Keratinocyte (primary cell): ENCODE results near the gene PNPLA2. TPM values are rescaled to one million over a fixed set of nuclear protein-coding genes. Genes with fewer than 3 reads are reported as not detected.

Experiments used
- DNase-seq: peaks from one replicate; pipeline ENCODE4 v3.0.0-alpha.2; 2011; ENCODE audit warnings: low read depth, missing footprints, low spot score
- FAIRE-seq: peaks from 2 replicates; lab custom pipeline; 2011; peaks lifted over from hg19 to GRCh38; lab: Jason Lieb, UNC
- H2AFZ ChIP-seq: 2 replicates; pipeline ENCODE4 v1.6.0; 2012; ENCODE audit warnings: low read length, control low read depth, inconsistent platforms; ENCODE audit not compliant: control insufficient read depth
- H3K27ac ChIP-seq: 2 replicates; pipeline ENCODE4 v1.5.1; 2011; ENCODE audit warnings: low read length; ENCODE audit not compliant: control insufficient read depth, insufficient read depth
- H3K27me3 ChIP-seq: 3 replicates; pipeline ENCODE4 v1.6.0; 2011; ENCODE audit warnings: low read length; ENCODE audit not compliant: control insufficient read depth, insufficient read depth; ENCODE audit errors: extremely low read depth
- H3K36me3 ChIP-seq, 2 experiments: 2 replicates in 1 of 2; 3 replicates in 1 of 2; pipeline ENCODE4 v1.5.1; 2011; ENCODE audit warnings: low read length in 2 of 2, mild to moderate bottlenecking in 1 of 2; ENCODE audit not compliant: control insufficient read depth in 2 of 2, insufficient read depth in 2 of 2; ENCODE audit errors: extremely low read depth in 1 of 2
- H3K4me1 ChIP-seq: 3 replicates; pipeline ENCODE4 v1.5.1; 2011; ENCODE audit warnings: low read length; ENCODE audit not compliant: control insufficient read depth, insufficient read depth; ENCODE audit errors: extremely low read depth
- H3K4me2 ChIP-seq: 3 replicates; pipeline ENCODE4 v1.6.0; 2011; ENCODE audit warnings: low read depth, low read length; ENCODE audit not compliant: control insufficient read depth, insufficient read depth; ENCODE audit errors: extremely low read depth
- H3K4me3 ChIP-seq, 3 experiments: fragments of 200-600 bp in 1 of 3; sonication (generic) in 1 of 3; 2 replicates in 2 of 3; 3 replicates in 1 of 3; pipeline ENCODE4 v1.5.1; 2011 to 2016; ENCODE audit warnings: low read length in 3 of 3, mild to moderate bottlenecking in 3 of 3, control low read depth in 2 of 3, inconsistent platforms in 1 of 3, low read depth in 1 of 3, mixed read lengths in 1 of 3, mixed run types in 1 of 3, moderate library complexity in 1 of 3; ENCODE audit not compliant: control insufficient read depth in 2 of 3, insufficient read depth in 2 of 3; ENCODE audit errors: extremely low read depth in 1 of 3
- H3K79me2 ChIP-seq: 2 replicates; pipeline ENCODE4 v1.6.0; 2012; ENCODE audit warnings: low read length; ENCODE audit not compliant: control insufficient read depth, insufficient read depth
- H3K9ac ChIP-seq: 3 replicates; pipeline ENCODE4 v1.6.0; 2011; ENCODE audit warnings: low read length; ENCODE audit not compliant: control insufficient read depth, insufficient read depth; ENCODE audit errors: extremely low read depth
- H3K9me1 ChIP-seq: 3 replicates; pipeline ENCODE4 v1.6.0; 2011; ENCODE audit warnings: low read length; ENCODE audit not compliant: control insufficient read depth, insufficient read depth; ENCODE audit errors: extremely low read depth
- H3K9me3 ChIP-seq: 2 replicates; pipeline ENCODE4 v1.5.1; 2012; ENCODE audit warnings: low read depth, low read length; ENCODE audit not compliant: control insufficient read depth
- H4K20me1 ChIP-seq: 3 replicates; pipeline ENCODE4 v1.6.0; 2011; ENCODE audit warnings: low read length; ENCODE audit not compliant: control insufficient read depth, insufficient read depth; ENCODE audit errors: extremely low read depth
- EZH2 ChIP-seq: IDR thresholded peaks from one replicate; pipeline ENCODE4 v1.6.1; 2012; ENCODE audit warnings: inconsistent platforms, mild to moderate bottlenecking, low read length, moderate library complexity
- dilution Hi-C: fragments of 300-500 bp; cut with MboI; formaldehyde crosslinking; loops from one replicate; pipeline ENCODE4 v1.7.0; 2020; ENCODE audit warnings: low sequenced_read_pairs; ENCODE audit not compliant: extremely low pct_ligation_motif_present
- polyA plus RNA-seq, 5 experiments: library from polyadenylated mRNA; depleted of rRNA in 3 of 5; stranded (reverse) in 3 of 5; stranded (forward) in 1 of 5; unstranded in 1 of 5; fragments of >200 nt; gene quantifications; 1 replicate in 1 of 5; 2 replicates in 3 of 5; 3 replicates in 1 of 5; pipeline versions ENCODE4 v1.2.1 to v1.2.3, GENCODE V29; 2011 to 2012; ENCODE audit warnings: missing spikeins in 2 of 5, low read depth in 1 of 5, low replicate concordance in 1 of 5
- TF ChIP-seq, protein P1 (sequence below), 3 experiments: IDR thresholded peaks in 1 of 3; conservative IDR thresholded peaks in 1 of 3; optimal IDR thresholded peaks in 1 of 3; 2 replicates in 2 of 3; 3 replicates in 1 of 3; pipeline versions ENCODE3 to v1.5.1; 2011; ENCODE audit warnings: low read length in 3 of 3, mild to moderate bottlenecking in 3 of 3, moderate library complexity in 2 of 3, control low read depth in 1 of 3, inconsistent platforms in 1 of 3; ENCODE audit not compliant: insufficient read depth in 2 of 3; ENCODE audit errors: extremely low read depth in 1 of 3

Gene PNPLA2
- polyA plus RNA-seq, 1 donor (not counting 4 experiments of a cell fraction or from before 2014, with no cell fraction given) = 5.3 TPM

DNA sequence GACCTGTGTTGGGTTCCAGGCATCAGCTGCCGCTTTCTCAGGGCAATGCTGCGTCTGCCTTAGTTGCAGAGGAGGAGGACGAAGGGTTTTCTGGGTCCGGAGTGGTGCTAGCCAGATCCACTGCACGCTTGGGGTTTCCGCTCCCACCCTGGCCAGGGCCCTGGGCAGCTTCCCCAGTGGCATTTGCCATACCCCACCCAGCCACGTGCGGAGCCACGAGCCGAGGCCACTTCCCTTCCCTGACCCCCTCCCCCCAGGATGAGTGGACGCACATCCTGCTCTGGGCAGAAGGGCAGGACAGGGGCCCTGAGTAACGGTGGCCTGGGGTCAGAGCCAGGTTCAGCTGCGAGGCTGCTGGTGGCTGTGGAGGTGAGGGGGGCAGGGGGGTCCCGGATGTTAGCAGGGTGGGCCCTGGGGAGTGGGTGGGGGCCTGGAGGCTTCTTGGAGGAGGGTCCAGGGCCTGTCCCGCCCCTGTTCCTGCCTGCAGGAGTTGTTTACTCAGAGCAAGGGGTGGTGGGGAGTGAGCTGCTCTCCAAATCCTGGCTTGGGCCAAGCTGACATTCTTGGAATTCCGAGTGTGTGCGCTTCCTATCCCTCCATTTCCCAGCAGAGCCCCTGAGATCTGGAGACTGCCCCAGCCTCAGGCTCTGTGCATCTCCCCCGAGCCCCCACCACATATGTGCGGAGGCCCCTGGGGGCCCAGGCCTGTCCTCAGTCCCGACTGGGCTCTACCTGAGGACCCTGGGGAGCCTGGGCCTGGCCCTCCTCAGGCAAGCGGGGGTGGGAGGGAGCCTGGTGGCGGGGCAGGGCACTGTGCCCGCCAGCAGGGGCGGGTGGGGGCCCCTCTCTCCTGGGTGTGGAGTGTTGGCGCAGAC lies 25.3 kb downstream of the PNPLA2 start:
- Histone ChIP-seq H3K9me1 (peaks cover 5% of the 10 kb centered on the region), H3K36me3 (peaks cover 6 to 20% of the 10 kb centered on the region in 2 experiments), H3K4me2 (peak overlapping the region; percentile 90), H4K20me1 (peaks cover 23% of the 10 kb centered on the region), H3K9me3 (no peaks in the 10 kb centered on the region), H3K9ac (peak overlapping the region; percentile 90), H3K27me3 (no peaks in the 10 kb centered on the region), H3K27ac (peak overlapping the region; percentile 74), H2AFZ (no peak overlapping the region), H3K79me2 (peaks cover 51% of the 10 kb centered on the region), H3K4me3 (peak overlapping the region; percentile 92 to 96 (median 95)), H3K4me1 (peaks cover 62% of the 10 kb centered on the region)
- FAIRE-seq (peak; percentile 60), DNase-seq (no peak)
- no peak for TF ChIP-seq EZH2
- TF ChIP-seq, protein P1, sequence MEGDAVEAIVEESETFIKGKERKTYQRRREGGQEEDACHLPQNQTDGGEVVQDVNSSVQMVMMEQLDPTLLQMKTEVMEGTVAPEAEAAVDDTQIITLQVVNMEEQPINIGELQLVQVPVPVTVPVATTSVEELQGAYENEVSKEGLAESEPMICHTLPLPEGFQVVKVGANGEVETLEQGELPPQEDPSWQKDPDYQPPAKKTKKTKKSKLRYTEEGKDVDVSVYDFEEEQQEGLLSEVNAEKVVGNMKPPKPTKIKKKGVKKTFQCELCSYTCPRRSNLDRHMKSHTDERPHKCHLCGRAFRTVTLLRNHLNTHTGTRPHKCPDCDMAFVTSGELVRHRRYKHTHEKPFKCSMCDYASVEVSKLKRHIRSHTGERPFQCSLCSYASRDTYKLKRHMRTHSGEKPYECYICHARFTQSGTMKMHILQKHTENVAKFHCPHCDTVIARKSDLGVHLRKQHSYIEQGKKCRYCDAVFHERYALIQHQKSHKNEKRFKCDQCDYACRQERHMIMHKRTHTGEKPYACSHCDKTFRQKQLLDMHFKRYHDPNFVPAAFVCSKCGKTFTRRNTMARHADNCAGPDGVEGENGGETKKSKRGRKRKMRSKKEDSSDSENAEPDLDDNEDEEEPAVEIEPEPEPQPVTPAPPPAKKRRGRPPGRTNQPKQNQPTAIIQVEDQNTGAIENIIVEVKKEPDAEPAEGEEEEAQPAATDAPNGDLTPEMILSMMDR (optimal IDR thresholded peaks at IDR 0.05 in 1 of 3, IDR thresholded peaks at IDR 0.05 in 1 of 3, conservative IDR thresholded peaks at IDR 0.05 in 1 of 3; ENCODE audit: extremely low read depth in 1 of 3, insufficient read depth in 2 of 3, low read length in 3 of 3) = peak in 1 of 3 experiments; percentile 5
- dilution Hi-C loops = no loop called here

DNA sequence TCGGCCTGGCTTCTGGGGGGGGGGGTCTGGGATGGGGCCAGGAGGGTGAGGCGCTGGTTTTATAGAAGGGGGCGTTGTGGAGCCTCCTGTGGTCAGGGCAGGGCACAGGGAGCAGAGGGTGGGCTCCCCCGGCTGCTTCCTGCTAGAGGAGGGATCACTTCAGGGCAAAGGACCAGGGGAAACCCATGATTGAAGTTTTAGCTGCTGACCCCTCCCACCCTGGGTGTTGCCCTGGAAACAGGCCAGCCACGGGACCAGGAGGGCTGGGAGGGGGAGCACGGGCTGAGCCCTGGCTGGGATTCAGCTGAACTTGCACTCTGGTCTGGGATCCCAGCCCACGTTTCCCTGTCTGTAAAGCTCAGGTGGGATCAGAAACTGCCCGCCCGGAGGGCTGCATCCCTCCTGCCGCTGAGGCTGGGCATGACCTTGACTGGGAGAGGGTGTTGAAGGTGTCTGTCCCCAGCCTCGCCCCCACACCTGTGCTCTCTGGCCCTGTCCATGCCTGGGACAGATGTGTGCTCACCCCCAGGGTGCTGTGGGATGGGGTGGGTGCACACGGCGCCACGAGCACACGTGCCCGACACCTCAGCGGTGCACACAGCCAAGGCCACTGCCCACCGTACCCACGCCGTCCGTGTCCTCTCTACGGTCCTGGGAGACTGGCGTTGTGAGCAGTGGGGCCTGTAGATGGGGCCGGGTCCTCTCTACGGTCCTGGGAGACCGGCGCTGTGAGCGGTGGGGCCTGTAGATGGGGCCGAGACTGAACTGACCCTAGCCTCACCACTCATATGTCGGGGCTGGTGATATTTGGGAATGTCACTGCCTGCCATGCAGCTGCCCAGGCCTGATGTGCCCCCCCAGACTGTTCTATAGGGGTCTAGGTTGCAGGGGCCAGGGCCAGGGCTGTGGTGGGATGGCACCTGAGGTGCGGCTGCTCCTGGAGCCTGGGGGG lies 26.3 kb downstream of the PNPLA2 start:
- Histone ChIP-seq H3K36me3 (peaks cover 1 to 17% of the 10 kb centered on the region in 2 experiments), H3K4me3 (peak overlapping the region; percentile 36 to 96 (median 95)), H3K9me3 (no peaks in the 10 kb centered on the region), H3K27ac (peak overlapping the region; percentile 88), H3K9me1 (peaks cover 5% of the 10 kb centered on the region), H2AFZ (no peak overlapping the region), H3K79me2 (peaks cover 46% of the 10 kb centered on the region), H3K4me1 (peaks cover 61% of the 10 kb centered on the region), H4K20me1 (peaks cover 21% of the 10 kb centered on the region), H3K27me3 (no peaks in the 10 kb centered on the region), H3K4me2 (peak overlapping the region; percentile 90), H3K9ac (peak overlapping the region; percentile 77)
- FAIRE-seq (peak; percentile 76), DNase-seq (no peak)
- dilution Hi-C loops = no loop called here
- TF ChIP-seq EZH2 = no peak
- TF ChIP-seq, protein P1 (optimal IDR thresholded peaks at IDR 0.05 in 1 of 3, IDR thresholded peaks at IDR 0.05 in 1 of 3, conservative IDR thresholded peaks at IDR 0.05 in 1 of 3; ENCODE audit: extremely low read depth in 1 of 3, insufficient read depth in 2 of 3, low read length in 3 of 3) = peak in 1 of 3 experiments; percentile 1
